Epithelial cell of esophagus (primary cell): ENCODE results near the gene TEPSIN.

Source experiments
- DNase-seq: peaks from one replicate; pipeline ENCODE4 v3.0.0; 2010; ENCODE audit warnings: low read depth
- H3K4me3 ChIP-seq: 2 replicates; pipeline ENCODE4 v1.5.1; 2011; ENCODE audit warnings: mild to moderate bottlenecking, low read length, control low read depth
- TF ChIP-seq, protein P1 (sequence below): IDR thresholded peaks from 2 replicates; pipeline ENCODE4 v1.5.1; 2011; ENCODE audit warnings: low read depth, mild to moderate bottlenecking, low read length, control low read depth, inconsistent platforms; ENCODE audit not compliant: insufficient read depth; ENCODE audit errors: missing control alignments

TEPSIN gene

DNA sequence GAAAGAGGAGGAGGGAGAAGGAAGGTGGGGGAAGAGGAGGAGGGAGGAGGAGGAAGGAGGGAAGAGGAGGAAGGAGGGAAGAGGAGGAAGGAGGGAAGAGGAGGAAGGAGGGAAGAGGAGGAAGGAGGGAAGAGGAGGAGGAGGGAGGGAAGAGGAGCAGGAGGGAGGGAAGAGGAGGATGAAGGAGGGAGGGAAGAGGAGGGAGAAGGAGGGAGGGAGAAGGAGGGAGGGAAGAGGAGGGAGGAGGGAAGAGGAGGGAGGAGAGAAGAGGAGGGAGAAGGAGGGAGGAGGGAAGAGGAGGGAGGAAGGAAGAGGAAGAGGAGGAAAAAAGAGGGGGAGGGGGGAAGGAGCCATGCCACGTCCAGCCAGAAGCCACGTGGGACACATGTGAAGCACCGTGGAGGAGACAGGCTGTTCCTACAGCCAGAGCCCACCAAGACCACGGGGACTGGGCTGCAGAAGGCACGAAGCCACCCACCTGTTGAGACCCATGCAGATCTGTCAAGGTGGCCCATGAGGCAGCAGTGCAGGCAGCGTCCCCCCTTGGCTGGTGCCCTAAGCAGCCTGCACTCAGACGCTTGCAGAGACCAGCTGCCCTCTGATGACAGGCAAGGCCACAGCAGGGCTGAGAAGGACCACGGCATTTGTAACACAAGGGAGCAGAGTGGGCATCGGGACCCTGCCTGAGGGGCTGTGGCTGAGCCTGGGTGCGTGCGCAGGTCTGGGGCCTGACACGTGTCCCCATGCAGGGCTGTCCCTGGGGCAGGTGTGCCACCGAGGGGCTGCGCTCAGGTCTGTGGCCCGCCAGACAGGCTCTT lies 10.6 kb upstream of the TEPSIN start:
- TF ChIP-seq, protein P1, sequence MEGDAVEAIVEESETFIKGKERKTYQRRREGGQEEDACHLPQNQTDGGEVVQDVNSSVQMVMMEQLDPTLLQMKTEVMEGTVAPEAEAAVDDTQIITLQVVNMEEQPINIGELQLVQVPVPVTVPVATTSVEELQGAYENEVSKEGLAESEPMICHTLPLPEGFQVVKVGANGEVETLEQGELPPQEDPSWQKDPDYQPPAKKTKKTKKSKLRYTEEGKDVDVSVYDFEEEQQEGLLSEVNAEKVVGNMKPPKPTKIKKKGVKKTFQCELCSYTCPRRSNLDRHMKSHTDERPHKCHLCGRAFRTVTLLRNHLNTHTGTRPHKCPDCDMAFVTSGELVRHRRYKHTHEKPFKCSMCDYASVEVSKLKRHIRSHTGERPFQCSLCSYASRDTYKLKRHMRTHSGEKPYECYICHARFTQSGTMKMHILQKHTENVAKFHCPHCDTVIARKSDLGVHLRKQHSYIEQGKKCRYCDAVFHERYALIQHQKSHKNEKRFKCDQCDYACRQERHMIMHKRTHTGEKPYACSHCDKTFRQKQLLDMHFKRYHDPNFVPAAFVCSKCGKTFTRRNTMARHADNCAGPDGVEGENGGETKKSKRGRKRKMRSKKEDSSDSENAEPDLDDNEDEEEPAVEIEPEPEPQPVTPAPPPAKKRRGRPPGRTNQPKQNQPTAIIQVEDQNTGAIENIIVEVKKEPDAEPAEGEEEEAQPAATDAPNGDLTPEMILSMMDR = no peak
- DNase-seq = no peak
- H3K4me3 ChIP-seq = no peak overlapping the region

DNA sequence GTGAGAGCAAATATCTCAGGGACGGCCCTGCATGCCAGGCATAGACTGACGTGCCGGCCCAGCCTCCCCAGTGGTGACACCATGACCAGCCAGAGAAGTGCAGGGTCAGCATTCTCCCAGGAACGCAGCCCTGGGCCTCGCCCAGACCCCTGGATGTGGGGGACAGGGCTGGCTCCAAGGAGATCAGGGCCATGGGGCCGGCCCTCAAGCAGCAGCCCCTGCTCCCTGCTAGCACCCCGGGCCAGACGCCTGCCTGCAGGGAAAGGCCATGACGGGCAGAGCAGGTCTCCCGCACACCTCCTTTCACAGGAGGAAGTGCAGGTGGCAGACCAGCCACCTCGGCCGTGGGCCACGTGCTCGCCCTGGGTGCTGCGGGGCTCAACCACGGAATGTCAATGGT lies 9.8 kb upstream of the TEPSIN start:
- H3K4me3 ChIP-seq = no peak overlapping the region
- TF ChIP-seq, protein P1 = no peak

DNA sequence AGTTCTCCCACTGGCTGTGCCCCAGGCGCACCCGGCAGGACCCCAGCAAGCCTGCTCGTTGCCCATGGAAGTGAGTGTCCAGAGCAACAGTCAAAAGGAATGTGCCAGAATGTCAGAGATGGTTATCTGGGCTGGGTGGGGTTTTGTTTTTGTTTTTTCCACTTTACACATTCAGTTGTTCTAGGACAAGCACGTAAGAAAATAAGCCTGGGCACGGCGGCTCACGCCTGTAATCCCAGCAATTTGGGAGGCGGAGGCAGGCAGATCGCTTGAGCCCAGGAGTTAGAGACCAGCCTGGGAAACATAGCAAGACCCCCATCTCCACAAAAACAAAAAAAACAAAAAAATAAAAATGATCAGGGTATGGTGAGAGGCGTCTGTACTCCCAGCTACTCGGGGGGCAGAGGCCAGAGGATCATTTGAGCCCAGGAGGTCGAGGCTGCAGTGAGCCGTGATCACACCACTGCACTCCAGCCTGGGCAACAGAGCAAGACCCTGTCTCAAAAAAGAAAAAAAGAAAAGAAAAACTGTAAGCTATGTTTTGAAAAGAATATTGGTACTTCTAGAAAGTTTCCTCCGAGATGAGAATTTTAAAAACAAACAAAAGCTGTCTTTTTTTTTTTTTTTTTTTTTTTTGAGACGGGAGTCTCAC lies 8.6 kb upstream of the TEPSIN start:
- TF ChIP-seq, protein P1 = no peak
- no peak overlapping the region for H3K4me3 ChIP-seq
- no peak for DNase-seq

More for the DNA sequence above, 9.8 kb upstream of the TEPSIN start:
- DNase-seq = no peak

DNA sequence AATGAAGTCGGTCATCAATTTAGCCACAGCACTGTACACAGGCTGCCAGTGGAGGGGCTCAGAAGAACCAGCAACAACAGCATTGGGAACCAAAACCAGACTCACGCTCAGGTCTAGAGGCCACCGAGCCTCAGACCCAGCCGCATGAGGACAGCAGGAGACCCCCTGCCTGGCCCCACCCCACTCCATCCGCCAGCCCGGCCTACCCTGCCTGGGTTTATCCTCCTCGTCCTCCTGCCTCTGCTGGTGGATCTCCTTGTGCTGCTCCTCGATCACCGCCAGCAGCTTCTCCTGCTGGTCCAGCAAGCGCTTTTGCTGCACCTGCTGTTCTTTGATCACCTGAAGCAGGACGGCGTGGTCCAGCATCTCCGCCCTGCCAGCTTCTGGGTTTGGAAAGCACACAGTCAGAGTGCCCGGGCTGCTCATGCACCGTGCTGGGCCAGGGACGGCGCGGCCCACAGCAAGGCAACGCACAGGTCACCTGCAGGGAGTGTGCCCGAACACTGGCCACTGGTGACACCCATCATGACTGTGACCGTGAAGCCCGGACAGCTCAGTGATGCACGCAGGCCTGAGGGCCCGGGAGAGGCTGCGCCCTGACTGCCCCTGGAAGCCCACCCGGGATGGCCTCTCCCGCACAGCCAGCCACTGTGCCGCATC lies 8.0 kb upstream of the TEPSIN start:
- TF ChIP-seq, protein P1 = no peak
- no peak for DNase-seq
- H3K4me3 ChIP-seq = no peak overlapping the region

DNA sequence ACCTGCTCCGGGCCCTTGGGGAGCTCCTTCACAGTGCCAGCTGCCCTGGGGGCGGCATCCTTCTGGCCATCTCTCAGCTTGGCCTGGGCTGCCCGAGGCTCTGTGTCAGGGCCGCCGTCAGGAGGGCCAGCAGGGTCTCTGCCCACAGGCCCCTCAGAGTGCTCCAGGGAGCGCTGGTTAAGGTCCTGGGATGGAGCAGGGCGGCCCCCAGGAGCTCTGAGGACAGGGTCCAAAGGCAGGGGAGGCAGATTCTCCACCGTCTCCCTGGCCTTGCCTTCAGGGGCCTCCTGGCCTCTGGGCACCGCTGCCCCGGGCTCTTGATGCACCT lies 7.5 kb upstream of the TEPSIN start:
- no peak overlapping the region for H3K4me3 ChIP-seq
- no peak for DNase-seq
- TF ChIP-seq, protein P1 = no peak

DNA sequence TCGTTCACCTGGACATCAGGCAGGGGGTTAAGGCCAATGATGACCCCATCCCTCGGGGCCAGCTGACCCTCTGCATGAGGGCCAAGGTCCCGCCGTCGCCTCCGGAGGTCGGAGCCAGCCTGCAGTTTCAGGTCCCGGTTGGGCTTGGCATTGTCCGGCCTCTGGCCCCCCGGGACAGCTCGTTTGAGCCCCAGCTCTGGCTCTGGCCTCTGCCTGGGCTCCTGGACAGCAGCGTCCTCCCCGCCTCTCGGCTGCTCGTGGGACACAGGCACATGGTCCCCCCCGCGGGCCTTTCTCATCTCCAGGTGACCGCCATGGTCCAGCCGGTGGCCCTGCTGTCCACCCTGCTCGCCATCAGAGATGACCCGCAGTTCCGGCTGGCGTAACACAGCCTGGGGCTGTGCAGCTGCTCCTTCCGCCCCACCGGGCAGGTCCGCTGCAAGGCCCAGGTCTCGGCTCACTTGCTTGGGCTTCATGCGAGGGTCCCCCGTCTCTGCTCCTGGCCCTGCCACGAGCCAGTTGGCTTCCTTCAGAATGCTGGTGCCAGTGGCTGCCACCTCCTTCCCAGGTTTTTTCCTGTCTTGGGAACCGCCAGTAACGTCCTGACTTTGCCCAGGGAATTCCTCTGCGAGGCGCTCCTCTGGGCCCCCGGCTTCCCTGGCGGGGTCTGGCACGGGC lies 6.9 kb upstream of the TEPSIN start:
- no peak overlapping the region for H3K4me3 ChIP-seq
- TF ChIP-seq, protein P1 = no peak
- no peak for DNase-seq
